DMS 273 (cell line): ENCODE data around the gene RHNO1.
A peak's percentile ranks its signal among the peaks of the same experiment; 100 is the strongest.

Experiments used
- DNase-seq: peaks from one replicate; lab custom pipeline; 2025; ENCODE audit not compliant: unreplicated experiment; lab: John Stamatoyannopoulos, UW

RHNO1 gene

DNA sequence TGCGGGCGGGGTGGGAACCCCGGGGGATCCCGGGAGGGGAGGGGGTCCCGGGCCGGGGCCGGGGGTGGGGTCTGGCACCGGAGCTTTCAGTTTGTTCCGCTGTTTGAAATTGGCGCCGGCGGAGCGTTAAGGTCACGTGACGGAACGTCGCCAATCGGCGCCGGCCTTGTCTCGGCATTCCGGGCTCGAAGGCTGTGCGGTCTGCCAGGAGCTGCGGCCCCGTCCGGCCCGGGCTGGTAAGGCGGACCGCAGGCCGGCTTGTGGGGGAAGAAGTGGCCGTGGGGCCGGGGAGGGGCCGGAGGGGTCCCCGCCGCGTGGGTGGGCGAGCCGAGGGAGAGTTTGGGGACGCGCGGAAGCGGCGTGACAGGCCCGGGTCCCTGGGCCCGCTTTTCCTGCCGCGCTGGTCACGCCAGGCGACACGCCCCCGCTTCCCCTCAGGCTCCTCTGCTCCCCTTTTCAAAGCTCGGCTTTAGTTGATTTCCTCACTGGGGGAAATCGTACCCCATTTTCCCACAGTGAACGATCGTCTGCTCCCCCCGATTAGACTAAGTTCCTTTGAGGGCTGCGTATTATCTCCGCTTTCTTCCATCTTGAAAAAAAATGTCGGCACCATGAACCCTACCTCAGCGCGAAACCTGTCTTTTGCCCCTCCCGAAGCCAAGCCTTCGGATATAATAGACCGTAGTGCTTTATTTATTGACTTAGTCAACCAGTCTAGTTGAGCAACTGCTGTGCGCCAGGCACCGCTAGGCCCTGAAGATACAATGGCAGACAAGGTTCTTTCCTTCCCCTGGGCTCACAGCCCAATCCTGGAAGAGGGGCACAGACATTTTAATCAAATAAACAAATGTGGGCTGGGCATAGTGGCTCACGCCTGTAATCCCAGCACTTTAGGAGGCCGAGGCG, at the start of gene RHNO1, which contains the start of gene FOXM1:
Gene RHNO1, plus strand, starts transcription at position 177 of the 906 bp plus-strand sequence. CDS start 8,144 bp downstream, outside the sequence.
Gene FOXM1, minus strand, starts transcription at position 128 of the 906 bp plus-strand sequence. CDS start 2,696 bp downstream, outside the sequence.
- DNase-seq = peak; percentile 90

DNA sequence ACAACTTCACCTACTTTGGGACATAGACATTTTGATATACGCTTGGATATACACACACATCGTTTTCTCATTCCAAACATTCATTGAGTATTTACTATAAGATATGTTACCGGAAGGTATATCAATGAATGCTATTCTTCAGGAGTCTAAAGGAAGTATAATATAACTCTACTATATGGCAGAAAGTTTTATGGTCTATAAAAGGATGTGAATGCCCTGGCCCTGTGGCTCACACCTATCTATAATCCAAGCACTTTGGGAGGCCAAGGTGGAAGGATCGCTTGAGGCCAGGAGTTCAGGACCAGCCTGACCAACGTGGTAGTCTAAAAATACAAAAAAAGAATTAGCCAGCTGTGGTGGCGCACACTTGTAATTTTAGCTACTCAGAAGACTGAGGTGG, 47.7 kb upstream of the RHNO1 start:
- no peak for DNase-seq

DNA sequence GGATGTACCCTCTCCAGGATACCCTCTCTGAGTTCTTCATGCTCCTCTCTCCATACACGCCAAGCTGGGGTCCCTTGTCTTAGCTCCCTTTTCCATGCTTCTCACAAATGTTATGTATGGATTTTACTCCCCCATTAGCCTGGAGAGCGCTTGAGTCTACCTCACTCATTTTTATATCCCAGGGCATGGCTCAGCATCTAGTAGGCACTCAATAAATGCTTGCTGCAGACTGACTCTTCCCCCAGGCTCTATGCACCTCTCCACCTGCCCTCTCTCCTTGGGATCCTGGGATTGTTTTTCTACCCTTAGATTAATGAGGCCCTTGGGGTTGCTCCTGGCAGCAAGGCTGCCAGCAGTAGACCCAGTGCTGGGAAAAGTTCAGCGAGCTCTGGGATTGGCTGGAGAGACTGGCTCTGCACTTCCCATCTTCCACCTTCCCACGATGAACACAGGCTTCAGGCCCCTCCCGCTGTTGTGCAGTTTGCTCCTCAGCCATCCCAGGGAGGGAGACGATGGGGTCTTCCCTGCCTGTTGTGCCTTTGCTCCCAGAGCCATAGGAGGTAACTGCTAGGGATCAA, 44.4 kb upstream of the RHNO1 start:
- DNase-seq = peak; percentile 41

DNA sequence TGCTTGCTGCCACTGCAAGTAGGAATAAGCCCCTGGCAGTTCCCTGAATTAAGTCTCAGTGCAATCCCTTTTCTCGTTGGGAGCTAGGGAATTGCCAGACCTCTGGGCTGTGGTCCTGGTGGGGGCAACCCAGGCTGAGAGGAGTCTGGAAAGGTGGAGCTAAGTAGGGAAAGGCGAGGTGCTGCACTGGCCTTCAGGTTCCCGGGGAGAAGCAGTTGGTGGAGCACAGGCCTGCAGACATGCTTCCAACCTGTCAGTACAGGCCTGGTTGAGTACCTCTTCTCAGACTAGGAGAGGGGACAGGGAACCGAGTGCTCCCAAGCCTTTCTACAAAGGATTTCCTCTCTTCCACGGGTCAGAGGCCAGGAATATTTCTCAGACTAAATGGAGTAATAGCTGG, 43.7 kb upstream of the RHNO1 start:
- DNase-seq = peak; percentile 18

DNA sequence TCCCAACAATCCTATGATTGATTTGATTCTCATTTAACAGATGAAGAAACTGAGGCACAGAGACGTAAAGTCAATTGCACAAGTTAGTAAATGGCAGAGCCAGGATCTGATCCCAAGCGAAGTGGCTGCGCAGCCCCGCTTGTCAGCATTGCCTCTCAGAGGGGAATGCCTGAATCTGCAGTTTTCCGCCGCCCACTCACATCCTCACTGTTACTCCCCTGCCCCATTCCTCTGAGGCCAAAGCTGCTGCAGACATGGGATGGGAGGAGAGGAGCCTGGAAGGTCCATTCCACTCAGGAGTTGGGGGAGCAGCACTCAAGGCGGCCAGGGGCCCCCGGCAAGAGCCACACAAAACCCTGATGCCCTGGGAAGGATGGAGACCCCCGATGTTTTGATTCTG, 43.2 kb upstream of the RHNO1 start:
- DNase-seq = no peak

DNA sequence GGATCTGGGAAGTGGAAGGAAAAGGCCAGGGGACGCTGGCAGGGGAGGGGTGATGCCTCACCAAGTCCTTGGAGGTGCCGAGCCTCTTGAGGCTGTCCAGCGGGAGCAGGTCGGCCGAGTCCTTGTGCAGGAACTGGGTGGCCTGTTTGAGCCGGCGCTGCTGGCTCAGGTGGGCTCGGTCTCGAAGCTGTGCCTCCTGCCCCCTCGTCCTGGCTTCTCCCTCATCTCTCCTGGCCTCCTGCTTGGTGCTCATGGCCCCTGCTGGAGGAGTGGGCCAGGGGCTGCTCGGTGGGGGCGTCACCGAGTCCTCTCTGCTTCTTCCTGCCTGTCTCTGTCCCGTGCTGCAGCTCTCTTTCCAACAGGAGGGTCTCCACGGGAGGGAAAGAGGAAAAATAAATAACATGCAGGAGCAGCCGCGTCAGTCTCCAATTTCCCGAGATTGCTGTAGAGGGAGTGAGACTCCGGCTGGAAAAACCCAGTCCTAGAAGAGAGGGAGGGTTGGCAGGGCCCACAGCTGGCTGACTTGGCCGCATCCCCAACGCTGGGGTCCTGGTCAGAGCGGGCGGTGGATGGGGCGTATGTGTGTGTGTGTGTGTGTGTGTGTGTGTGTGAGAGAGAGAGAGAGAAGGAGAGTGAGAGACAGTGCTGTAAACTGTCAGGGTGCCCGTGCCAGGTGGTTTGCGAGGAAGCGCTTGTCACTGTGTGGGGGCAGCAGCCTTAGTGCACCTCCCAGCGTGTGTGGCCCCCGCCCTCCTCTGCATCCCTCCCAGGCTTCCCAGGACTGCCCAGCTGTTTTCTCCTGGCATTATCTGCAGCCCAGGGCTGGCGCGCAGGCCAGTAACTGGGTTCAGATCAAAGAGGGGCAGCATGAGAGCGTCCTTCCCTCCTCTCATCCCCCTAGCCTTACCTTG, 42.2 kb upstream of the RHNO1 start, which contains the start of gene NRIP2:
Gene NRIP2, minus strand, starts transcription at position 455 of the 911 bp plus-strand sequence. Its CDS starts 52 bp downstream, at position 403.
- DNase-seq = peak; percentile 72

GRCh38 chr12:2835691-2836403, 41.2 kb upstream of the RHNO1 start:
- peak; percentile 39 for DNase-seq

DNA sequence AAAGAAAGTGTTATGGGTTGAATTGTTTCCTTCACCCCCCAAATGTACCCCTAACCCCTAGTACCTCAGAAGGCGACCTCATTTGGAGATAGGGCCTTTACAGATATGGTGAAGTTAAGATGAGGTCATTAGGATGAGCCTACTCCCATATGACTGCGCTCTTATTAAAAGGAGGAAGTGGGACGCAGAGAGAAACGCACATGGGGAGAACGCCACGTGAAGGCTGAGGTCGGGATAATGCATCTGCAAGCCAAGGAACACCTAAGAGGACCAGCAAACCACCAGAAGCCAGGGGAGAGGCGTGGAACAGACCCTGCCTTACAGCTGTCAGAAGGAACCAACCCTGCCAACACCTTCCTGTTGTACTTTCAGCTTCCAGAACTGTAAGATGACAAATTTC, 40.4 kb upstream of the RHNO1 start:
- DNase-seq = no peak

DNA sequence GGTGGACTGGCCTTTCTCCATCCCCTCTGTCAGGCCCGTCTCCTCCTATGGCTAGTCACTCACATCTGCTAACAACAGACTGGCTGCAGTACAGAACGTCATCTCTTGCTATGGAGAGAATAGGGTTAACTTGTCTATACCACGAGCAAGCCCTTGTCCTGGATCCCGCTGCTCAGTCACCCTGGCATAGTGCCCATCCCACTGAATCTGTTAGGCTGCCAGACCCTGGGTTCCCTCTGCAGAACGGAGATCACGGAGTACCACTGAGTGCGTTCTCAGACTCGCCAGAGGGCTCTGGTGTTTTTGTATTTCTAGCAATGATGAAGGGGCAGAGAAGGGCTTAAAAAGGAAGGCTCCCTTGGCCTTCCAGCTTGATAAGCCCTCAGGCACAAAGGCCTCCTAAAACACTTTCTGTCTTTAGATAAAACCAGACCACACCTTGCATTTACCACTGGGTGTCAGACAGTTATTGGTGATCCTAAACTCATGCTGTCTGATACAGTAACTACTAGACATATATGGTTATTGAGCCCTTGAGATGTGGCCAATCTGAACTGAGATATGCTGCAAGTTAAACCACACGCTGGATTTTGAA, 35.9 kb upstream of the RHNO1 start:
- DNase-seq = peak; percentile 22

GRCh38 chr12:2842948-2843347, 34.1 kb upstream of the RHNO1 start:
- DNase-seq = no peak

DNA sequence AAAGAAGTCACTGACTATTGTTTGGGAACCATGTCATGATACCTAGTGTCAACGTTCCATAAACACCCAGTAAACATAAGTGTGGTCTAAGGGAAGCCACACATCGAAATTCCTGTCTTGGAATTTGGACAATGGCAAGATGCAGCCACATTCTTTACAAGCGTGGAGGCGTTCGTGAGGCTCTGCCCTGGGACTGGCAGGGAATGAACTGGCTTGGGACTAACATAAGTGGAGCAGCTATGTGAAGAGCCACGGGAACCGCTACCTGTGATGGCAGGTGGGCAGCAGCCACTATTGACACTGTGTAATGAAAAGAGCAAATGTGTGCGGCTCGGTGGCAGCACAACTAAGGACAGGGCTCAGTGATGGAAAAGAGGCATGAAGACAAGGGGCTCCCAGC, 32.2 kb upstream of the RHNO1 start:
- no peak for DNase-seq

DNA sequence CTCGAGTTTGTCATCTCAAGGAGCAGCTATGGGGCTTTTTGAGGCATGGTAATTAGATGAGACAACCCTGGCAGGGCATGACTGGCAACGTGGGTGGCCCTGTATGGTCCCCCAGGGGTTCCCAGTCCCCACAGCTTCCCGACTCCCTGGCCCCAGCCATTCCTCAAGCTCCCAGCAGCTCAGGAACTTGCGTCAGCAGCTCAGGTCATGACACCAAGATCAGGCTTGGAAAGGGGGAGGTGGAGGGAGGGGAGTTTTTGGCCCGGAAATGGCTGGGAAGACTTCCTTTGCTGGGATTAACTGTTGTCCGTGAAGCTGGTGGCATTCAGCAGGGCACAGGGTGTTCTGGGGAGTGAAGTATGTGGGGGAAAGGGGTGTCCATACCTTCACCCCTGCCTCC, 31.7 kb upstream of the RHNO1 start:
- DNase-seq = peak; percentile 12

DNA sequence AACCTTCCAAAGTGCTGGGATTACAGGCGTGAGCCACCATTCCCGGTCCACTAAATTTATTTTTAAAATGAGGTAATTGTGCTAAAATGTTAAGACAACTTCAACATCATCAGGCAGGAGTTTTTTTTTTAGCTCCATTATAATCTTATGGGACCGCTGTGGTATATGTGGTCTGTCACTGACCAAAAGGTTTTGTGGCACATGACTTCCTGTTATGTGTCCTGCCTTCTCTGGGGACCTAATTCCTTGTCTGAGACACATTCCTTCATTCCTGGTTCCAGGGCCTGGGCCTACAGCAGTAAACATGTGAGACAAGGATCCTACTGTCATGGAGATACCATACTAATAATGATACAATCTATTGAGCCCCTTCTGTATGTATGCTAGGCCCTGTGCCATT, 25.1 kb upstream of the RHNO1 start:
- no peak for DNase-seq

GRCh38 chr12:2853626-2854025, 23.4 kb upstream of the RHNO1 start:
- DNase-seq = peak; percentile 87

DNA sequence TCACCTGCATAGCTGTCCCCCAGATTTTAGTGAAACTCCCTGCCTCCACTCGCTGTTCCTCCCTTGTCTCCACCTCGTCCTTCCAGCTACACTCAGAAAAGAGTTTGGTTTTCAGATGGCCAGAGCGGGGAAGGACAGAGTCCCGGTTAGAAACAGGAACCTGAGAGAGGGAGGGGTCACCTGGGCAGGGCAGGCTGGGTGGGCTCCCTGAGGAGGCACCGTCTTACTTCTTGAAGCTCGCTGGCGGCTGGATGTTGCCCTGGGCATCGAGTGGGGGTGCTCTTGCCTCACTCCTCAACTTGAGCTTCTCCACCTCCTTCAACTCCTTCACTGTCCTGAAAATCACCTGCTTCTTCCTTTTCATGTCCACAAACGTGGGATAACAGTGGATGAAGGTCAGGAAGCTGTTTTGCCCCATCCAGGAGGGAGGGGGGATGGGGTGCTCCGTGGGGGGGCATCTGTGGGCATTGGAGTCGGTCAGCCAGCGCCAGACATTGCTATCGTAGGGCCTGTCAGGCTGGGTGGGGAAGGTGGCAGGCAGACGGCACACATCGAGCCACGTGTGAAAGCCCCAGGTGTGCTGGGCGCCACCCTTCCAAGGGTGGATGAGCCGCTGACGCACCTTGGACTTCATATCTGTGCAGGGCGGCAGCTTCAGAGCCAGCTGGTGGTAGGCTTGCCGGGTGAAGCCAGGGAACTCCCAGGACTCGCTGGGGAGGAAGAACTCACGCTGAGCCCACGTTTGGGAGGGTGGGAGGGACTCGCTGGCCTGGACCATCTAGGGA, 22.2 kb upstream of the RHNO1 start:
- no peak for DNase-seq

- no peak for DNase-seq
Measured at GRCh38 chr12:2855546-2855945, 21.5 kb upstream of the RHNO1 start.

- DNase-seq = peak; percentile 23
Measured at GRCh38 chr12:2856051-2856450, 21.0 kb upstream of the RHNO1 start.

DNA sequence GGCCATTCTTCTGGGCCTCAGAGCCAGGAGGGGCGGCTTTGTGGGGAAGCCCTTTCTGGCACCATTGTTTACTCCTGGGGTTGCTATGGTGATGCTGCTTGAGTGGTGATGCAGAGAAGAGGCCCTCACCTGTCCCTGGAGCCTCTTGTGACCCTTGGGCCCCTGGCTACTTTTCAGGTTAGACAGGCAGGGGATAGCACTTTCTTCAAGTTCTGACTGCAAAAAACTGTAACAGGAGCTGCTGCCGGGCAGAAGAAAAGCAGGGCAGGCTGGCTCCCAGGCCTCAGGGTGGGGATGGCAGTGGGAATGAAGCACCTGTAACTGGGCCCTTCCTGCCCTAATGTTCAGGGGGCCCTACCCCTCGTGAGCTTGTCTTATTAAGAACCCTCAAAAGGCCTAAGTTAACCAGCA, 20.0 kb upstream of the RHNO1 start, which contains the start of gene TEX52:
Gene TEX52, minus strand, starts transcription at position 19 of the 411 bp plus-strand sequence. Its CDS starts 13 bp downstream, at position 6.
- no peak for DNase-seq

DNA sequence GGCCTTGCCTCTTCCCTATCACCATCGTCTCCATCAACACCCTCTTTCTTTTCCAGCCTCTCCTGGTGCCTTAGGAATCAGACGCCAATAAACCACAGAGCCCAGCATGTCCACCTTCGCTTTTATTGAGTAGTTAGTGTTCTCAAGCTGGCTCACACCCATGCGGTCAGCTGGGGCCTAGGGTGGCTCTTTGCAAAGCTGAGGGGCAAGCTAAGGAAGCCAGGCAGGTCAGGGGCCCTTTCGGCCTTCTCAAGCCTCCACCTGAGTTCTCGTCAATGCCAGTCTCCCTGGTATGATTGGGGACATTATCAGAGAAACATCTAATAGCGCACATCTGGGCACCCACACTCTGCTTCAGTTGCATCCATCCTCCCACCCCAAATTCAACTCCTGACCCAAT, 19.4 kb upstream of the RHNO1 start:
- no peak for DNase-seq
